ENCODE measurements around the gene RTL9.
"Not testable (repeated sequence)": the region's sequence is repeated elsewhere in the genome, so short reads cannot be mapped to it uniquely, and the experiment has no call there.

The RTL9 gene

DNA sequence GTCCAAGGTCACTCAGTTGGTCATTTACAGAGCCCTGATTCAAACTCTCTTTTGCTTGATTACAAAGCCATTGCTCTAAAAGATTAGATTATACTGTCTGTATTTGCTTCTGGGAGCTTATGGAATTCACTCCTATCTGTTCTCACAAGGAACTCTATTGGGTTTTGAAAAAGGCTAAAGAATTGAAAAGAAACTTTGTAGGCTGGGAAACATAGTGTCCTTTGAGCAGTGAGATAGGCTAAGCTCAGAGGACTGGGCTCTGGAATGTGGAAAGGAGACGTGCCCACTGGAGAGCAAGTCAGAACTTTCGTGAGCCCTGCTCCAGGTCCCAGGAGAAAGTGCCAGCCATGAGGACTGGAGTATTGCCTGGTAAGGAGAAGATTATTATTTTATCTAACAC is at the start of gene RTL9:
Gene RTL9 (plus strand): TSS at position 301 of the 400 bp plus-strand sequence. CDS start 91,770 bp downstream, outside the sequence.
- DNase-seq (ENCODE audit: low read depth in 2 of 2), result no peak

DNA sequence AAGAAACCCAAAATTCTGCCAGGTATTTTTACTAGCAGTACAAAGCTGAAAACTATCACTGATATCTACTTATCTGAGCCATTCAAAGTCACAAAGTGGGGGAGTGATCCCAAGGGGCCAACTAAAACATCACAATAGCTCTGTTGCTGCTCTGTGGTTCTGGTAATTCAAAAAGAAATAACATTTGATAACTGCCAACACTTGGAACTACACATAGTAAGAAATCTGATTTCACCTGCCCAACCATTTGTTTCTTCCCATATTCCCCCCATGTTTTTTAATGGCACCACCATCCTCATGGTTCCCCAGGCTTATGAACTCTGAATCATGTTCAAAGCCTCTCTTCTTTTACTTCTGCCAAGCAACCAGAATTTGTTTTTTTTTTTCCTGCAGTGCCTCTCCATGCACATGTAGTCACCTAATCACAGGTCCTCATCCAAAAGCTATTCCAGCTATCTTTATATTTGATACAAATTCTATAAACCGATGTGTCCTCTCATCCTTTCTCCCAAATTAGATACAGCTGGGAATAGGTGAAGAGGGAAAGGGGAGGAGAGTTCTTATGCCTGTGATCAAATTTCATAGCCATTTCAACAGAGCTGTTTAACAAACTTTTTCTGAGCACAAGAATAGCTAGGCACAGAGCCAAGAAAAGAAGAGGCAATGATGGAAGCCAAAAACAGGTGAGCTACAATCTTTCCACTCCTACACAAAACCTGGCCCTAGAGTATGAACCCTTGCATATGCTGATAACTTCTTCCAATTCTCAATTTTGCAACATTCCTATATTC is 48.5 kb upstream of the RTL9 start:
- DNase-seq (ENCODE audit: low read depth in 2 of 2), result no peak

DNA sequence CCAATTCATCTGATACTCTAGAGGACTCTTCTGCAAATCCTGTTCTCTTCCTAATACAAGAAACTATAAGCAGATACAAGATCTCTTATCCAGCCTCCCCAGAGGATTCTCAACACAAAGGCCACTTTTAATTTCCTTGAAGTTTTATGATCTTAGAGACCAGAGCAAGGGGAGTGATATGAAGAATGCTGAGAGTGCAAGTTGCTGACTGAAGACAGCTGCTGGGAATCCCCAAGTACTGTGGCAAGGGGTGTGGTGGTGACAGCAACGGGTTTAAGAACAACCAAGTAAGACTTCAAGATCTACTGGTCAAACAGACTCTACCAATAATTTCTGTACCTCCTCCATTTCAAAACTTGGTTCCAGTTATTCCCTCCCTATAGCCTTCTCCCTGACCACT is 47.8 kb upstream of the RTL9 start:
- peak; percentile 3 to 12 for DNase-seq (ENCODE audit: low read depth in 2 of 2)

DNA sequence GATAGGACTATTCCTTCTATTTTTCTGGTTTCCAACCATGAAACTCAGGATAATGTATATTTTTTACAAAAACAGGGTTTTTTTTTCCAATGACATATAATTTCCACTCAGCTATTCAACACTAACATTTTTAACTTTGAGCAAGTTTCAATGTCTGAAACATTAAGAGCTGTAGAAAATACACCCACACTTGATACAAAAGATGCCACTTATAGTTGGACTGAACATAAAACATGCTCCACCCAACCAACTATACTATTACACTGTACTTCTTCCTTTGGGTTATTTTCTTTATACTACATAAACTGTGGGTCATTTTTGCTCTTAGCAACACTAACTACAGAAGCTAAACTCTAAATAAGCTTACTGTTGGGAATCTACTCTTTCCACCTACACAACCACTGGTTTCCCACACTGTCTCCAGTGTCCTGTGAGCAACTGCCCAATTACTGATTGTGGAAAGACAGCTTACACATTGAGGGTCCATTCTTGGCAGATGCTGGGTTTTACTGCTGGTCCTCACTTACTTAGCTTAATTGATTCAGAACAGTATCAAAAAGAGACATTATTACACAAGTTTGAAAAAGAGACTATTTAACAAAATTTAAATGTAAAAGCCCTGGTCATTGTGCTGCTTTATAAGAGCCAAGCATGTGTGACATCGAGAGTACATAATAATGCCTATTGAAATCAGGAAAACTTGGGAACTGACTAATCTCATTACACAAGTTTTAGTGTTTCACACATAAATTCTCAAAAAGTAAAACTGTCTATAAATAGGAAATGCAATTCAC is 47.0 kb upstream of the RTL9 start:
- DNase-seq (ENCODE audit: low read depth in 2 of 2), result no peak

DNA sequence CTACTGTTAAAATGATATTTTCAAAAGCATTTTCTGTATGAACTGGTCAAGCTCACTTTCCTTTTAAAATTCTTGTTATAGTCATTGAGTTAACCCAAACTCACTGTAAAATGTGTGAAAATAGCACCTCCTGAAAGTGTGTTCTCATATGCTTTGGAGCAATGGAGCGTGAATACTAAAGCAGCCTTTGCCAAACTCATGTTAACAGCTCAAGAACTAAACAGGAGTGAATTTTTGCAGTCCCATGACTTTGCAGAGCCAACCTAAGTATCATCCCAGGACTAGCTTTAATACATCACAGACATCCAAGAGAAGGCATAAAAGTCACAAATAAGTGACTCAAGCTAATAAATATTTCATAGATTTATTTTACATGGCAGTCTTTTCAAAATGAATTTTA is 43.1 kb upstream of the RTL9 start:
- no peak for DNase-seq (ENCODE audit: low read depth in 2 of 2)

DNA sequence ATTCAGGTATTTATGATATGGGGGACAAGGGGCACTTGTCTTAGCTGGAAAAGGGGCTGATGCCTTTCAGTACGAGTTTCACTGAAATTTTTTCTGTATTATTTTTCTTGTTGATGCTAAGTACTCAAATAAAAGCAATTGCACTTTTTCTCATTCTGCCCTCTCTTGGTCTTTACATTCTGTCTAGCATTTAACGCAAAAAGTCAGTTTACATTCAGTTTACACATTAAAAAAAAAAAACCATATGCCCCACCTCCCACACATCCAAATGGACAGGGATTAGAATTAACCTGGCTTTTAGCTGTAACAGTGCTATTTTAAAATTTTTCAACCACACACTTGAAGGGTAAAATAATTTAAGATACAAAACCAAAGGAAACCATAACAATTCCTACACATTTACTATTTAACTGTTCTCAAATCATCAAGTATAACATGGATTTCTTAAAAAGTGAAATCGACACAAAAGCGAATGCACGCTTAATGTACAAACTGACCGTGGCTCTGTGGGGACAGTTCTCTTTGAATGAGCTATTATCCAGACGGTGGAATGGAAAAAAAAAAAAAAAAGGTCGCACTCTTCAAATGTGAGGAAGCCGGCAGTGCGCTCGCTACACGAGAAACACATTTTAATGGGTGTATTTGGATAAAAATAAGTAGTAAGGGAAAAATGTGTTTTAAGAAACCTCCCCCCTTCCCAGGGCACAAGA is 42.1 kb upstream of the RTL9 start:
- no peak for DNase-seq (ENCODE audit: low read depth in 2 of 2)

DNA sequence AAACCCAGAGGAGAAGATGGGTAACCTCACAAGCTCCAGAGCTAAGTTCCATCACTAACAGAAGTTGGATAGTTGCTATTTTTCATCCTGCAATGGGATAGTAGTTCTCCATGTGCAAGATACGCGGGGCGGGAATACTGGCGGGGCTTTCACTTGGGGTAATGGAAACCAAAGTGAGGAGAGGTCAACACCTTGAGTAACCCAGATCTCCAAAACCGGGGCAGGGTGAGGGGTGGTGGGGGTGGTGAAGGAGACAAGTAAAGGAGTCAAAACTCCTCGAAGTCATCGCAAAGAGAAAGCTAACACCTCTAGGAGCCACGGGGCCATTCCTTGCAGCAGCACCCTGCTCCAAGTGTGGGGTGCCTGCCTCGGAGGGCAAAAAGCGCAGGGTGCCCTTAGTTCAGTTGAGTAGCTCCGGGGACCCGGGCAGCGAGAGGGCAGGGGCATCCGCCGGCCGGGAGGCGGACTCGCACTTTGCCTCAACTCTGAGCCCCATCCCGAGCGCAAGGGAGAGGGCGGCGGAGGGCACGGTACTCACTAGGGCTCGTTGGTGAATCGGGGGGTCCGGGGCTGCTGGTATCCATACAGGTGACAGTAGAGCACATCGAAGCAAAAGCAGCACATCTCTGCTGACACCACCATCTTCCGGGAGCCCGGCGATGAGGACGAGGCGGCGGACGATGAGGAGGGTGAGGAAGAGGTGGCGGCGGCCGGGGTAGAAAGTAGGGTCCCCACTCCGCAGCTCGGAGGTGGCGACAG is 41.4 kb upstream of the RTL9 start:
- peak; percentile 4 to 17 for DNase-seq (ENCODE audit: low read depth in 2 of 2)

DNA sequence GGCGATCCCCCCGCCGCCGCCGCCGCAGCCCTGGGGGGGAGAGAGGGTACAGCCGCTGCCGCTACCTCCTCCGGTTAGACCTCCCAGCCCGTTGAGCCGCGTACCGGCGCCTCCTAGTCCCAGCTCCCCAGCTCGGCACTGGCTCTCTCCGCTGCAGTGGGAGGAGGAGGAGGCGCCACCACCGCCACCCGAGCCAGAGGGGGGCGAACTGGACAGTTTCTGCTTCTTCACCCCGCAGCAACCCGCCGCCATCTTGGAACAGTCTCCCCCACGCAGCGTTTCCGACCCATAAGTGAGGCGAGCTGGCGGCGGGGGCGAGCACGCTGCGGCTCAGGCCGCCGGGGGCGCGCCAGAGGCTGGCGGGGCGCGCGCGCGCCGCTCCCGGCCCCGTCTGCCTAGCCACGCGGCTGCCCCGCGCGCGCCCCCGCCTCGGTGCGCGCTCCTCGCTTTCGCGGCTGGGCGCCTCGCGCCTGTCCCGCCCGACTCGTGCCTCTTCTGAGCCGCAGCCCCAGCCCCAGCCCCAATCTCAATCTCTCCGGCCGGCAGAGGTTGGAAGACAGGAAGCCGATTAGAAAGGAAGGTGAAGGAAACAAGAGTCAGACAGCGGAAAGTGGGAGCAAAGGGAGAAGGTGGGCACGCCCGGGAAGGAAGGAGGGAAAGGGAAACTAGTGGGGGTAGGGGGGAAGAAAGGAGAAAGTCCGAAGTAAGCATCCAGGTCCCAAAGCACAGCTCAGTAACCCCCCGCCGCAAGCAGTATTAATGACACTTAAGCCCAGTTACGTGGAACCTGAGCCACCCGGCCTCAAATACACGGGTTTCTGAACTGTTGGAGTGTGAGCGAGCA is 40.6 kb upstream of the RTL9 start, which contains the start of gene AMMECR1:
Gene AMMECR1 (minus strand): TSS at position 266 of the 844 bp plus-strand sequence. CDS start 14 bp downstream, at position 252.
- peak; percentile 53 to 65 for DNase-seq (ENCODE audit: low read depth in 2 of 2)

DNA sequence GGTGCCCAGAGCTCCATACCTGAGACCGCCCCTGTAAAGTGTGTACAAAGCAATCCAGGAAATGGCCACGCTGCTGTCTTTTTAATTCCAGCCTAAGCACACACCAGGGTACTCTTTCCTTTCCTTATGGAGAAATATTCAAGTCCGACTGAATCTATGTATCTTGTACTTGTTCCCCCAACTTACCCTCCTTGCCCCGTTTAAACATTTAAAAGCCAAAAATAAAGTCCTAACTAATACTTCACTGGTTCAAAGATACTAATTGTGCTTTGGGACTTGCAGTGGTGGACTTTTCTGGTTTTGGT is 40.0 kb upstream of the RTL9 start:
- no peak for DNase-seq (ENCODE audit: low read depth in 2 of 2)

DNA sequence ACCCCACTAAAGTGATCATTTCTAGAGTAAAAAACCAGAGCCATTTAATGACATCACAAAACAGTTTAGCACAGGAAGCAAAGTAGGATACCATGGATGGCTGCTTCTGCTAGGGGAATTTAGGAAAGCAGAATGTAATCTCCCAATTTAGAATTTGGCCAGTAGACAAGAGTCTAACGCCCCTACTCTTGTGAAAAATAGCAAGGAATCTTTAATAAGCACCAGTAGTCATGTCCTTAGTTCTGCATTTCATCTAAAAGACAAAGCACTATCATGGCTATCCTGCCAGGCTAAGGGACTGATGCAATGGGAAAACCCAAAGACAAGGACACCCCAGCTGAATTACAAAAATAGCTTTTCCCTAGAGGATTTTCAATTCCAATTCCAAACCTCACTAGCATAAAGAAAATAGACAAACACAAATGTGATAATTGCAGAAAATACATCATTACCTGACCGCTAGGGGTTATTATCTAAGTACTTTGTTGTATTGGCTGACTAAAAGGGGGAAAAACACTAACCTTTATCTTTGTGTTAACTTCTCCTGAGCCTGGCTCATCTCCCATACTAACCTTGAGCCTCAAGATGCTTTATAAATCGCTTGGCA is 38.2 kb upstream of the RTL9 start:
- DNase-seq (ENCODE audit: low read depth in 2 of 2), result no peak

DNA sequence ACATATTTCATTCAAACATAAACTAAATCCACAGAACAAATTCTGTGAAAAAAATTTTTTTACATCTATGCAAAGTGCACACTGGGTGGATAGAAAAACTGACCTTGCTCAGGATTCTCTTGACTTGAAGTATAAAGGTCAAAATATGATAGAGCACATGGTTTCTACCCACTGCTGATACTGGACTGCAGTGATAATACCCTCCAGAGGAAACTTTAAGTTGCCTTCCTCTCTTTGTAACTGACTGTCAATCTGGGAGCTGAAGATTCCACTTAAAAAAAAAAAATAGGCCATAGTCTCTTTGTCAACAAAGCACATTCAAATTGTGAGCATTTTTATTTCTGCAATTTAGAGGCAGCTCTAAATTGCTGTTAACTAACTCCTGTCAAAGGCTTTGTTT is 37.6 kb upstream of the RTL9 start:
- DNase-seq (ENCODE audit: low read depth in 2 of 2), result no peak

DNA sequence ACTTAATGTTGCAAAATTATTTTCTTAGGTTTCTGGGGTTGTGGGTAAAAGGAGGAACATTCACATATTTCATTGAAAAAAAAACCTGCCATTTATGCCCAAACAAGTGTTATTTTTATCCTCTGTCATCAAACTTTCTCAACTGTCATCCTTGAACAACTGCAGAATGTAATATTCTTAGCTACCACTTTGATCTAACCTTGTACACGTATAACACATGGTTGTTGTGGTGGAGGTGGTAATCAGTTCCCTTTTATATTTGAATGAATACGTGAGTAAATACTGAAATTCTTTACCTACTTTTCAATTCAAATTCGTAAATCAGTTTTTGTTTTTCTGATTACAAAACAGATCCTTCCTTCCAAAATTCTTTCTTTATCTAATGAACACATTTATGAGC is 37.0 kb upstream of the RTL9 start:
- DNase-seq (ENCODE audit: low read depth in 2 of 2), result no peak

DNA sequence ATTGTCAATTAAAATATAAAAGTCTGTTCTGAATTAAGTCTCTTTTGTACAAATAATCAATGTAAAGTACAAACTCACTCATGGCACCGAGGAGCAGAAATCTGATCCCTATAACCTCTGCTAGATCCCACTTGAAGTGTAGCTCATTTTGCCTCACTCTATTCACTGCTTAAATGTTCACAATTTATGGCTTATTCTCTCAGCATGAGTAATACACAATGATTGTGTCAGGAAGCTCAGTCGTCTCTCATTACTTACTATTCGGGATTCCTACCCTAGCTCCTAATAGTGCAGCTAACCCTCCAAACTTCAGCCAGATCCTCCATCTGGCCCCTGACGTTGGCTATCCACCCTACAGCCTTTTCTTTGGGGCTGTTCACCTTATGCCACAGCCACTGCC is 36.0 kb upstream of the RTL9 start:
- DNase-seq (ENCODE audit: low read depth in 2 of 2), result no peak

DNA sequence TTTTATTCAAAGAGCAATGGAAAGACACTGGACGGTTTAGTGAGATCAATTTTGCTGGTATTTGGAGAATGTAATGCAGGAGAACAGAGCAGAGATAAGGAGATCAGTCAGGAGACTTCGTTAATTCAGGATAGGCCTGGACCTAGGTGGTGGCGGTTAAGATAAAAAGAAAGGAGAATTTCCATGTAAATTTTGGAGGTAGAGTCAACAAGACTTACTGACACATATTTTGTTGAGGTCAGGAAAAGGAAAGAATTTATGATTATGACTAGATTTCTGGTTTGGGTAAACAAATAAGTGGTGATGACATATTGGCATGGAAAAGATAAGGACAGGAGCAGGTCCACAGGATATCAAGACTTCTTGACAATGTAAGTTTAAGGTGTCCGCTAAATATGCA is 31.9 kb upstream of the RTL9 start:
- no peak for DNase-seq (ENCODE audit: low read depth in 2 of 2)

DNA sequence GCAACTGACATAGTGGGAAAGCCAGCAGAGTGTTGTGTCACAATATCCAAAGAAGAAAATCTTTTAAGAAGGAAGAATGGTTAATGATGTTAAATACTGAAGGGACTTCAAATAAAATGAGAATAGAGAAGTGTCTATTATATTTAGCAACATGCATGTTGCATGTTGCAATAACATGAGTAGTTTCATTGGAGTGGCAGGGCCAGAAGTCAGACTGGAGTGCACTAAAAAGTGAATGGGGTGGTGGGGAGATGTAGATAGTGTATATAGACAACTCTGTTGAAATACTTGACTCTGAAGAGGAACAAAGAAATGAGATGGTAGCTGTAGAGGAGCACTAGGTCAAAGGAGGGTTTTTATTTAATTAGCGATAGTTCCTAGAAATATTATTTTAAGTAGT is 31.3 kb upstream of the RTL9 start:
- DNase-seq (ENCODE audit: low read depth in 2 of 2), result no peak

DNA sequence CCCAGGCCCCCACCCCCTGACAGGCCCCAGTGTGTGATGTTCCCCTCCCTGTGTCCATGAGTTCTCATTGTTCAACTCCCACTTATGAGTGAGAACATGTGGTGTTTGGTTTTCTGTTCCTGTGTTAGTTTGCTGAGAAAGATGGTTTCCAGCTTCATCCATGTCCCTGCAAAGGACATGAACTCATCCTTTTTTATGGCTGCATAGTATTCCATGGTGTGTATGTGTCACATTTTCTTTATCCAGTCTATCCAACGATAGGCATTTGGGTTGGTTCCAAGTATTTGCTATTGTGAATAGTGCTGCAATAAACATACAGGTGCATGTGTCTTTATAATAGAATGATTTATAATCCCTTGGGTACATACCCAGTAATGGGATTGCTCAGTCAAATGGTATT is 30.0 kb upstream of the RTL9 start:
- DNase-seq (ENCODE audit: low read depth in 2 of 2), result not testable (repeated sequence)

DNA sequence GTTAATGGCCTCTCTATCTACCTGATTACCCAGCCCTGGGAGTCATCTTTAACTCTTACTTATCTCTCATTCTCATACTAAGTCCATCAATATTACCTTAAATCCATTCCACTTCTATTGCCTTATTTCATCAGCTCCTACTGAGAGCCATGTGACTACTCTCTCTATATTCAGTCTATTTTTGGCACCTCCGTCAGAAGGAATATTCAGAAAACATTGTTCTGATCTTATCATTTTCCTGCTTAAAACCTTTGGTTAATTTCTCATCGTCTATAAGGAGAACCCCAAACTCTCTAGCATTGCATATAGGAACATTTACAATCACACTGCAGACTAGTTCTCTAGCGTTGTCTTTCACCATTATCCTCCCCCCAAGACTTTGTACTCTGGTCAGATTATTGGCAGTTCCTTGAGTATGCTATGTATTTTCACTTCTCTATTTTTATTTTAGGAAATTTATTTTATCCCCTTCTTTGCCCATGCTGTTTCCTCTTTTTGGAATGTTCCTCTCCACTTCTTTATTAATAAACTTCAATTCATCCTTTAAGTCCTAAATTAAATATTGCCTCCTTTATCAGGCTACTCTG is 27.1 kb upstream of the RTL9 start:
- no peak for DNase-seq (ENCODE audit: low read depth in 2 of 2)

DNA sequence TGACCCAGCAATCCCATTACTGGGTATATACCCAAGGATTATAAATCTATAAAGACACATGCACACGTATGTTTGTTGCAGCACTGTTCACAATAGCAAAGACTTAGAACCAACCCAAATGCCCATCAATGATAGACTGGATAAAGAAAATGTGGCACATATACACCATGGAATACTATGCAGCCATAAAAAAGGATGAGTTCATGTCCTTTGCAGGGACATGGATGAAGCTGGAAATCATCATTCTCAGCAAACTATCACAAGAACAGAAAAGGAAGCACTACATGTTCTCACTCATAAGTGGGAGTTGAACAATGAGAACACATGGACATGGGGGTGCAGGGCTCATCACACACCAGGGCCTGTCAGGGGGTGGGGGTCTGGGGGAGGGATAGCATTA is 25.2 kb upstream of the RTL9 start:
- not testable (repeated sequence) for DNase-seq (ENCODE audit: low read depth in 2 of 2)

DNA sequence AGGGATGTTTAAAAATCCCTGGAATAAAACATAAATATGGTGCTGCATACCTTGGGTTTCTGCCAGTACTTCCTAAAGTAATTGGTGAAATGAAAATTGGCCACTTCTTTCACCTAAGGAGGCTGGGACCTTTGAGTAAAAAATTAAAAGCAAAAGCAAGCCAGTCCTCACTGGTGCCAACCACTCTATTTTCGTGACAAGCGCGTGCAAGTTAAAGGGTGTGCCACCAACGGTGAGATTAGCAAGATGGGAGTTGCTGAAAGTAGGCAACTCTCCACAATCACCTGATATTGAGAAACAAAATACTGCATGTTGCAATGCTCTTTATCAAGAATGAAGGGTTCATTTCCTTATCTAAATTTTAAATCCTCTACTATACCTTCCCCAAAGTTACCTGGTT is 19.7 kb upstream of the RTL9 start:
- DNase-seq (ENCODE audit: low read depth in 2 of 2), result no peak
